SK-N-MC (cell line): Measurements from ENCODE around the gene STYX.

ENCODE experiments used
- EZH2 ChIP-seq: fragments of 200-600 bp; sonication (generic); IDR thresholded peaks from one replicate; pipeline ENCODE4 v1.6.1; 2017; ENCODE audit warnings: antibody characterized with exemption
- POLR2AphosphoS5 ChIP-seq: IDR thresholded peaks from 2 replicates; pipeline ENCODE4 v1.6.1; 2012; ENCODE audit warnings: mild to moderate bottlenecking, low read depth, low read length, borderline replicate concordance

- TF ChIP-seq POLR2AphosphoS5 (no peak), EZH2 (no peak)
Measured at GRCh38 chr14:52801014-52801712, 71.2 kb downstream of the STYX start.
